ENCODE data around the gene MECP2.

- TF ChIP-seq POLR2A (IDR thresholded peaks at IDR 0.05): no peak
- TF ChIP-seq, protein P1, sequence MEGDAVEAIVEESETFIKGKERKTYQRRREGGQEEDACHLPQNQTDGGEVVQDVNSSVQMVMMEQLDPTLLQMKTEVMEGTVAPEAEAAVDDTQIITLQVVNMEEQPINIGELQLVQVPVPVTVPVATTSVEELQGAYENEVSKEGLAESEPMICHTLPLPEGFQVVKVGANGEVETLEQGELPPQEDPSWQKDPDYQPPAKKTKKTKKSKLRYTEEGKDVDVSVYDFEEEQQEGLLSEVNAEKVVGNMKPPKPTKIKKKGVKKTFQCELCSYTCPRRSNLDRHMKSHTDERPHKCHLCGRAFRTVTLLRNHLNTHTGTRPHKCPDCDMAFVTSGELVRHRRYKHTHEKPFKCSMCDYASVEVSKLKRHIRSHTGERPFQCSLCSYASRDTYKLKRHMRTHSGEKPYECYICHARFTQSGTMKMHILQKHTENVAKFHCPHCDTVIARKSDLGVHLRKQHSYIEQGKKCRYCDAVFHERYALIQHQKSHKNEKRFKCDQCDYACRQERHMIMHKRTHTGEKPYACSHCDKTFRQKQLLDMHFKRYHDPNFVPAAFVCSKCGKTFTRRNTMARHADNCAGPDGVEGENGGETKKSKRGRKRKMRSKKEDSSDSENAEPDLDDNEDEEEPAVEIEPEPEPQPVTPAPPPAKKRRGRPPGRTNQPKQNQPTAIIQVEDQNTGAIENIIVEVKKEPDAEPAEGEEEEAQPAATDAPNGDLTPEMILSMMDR (IDR thresholded peaks at IDR 0.05): no peak
- no peak for TF ChIP-seq POLR2AphosphoS5 (IDR thresholded peaks at IDR 0.05)
Observed at GRCh38 chrX:154097003-154097588, 421 bp downstream of the MECP2 start.
